WERI-Rb-1 (cell line): ENCODE results near the gene SNX25.

Experiments
- DNase-seq: peaks from one replicate; pipeline ENCODE4 v3.0.0-alpha.2; 2020
- H3K27ac ChIP-seq: fragments of 250-450 bp; sonication (Bioruptor Pico); 2 replicates; pipeline ENCODE4 v1.5.1; 2020; ENCODE audit warnings: mild to moderate bottlenecking, moderate library complexity
- H3K27me3 ChIP-seq: fragments of 250-450 bp; sonication (Bioruptor Pico); 2 replicates; pipeline ENCODE4 v1.5.1; 2021; ENCODE audit warnings: mild to moderate bottlenecking, low read depth, moderate library complexity; ENCODE audit not compliant: insufficient read depth, severe bottlenecking
- H3K36me3 ChIP-seq: fragments of 250-450 bp; sonication (Bioruptor Pico); 2 replicates; pipeline ENCODE4 v1.5.1; 2020; ENCODE audit warnings: mild to moderate bottlenecking, moderate library complexity
- H3K4me3 ChIP-seq: 2 replicates; pipeline ENCODE4 v1.5.1; 2011; ENCODE audit warnings: low read depth, mild to moderate bottlenecking, control low read depth, low read length
- H3K9me3 ChIP-seq: fragments of 250-450 bp; sonication (Bioruptor Pico); 2 replicates; pipeline ENCODE4 v1.5.1; 2021; ENCODE audit warnings: mild to moderate bottlenecking, moderate library complexity; ENCODE audit not compliant: severe bottlenecking
- CTCF ChIP-seq: IDR thresholded peaks from 2 replicates; pipeline ENCODE4 v1.5.1; 2011; ENCODE audit warnings: low read depth, mild to moderate bottlenecking, control low read depth, inconsistent platforms, low read length

The SNX25 gene

GRCh38 chr4:185215261-185215660, 5.9 kb downstream of the SNX25 start:
- H3K4me3 ChIP-seq, result no peak overlapping the region
- DNase-seq, result no peak
- no peak overlapping the region for H3K27ac ChIP-seq
- no peak for TF ChIP-seq CTCF
- no peaks in the 10 kb centered on the region for H3K9me3 ChIP-seq
- no peaks in the 10 kb centered on the region for H3K36me3 ChIP-seq
- H3K27me3 ChIP-seq, result no peaks in the 10 kb centered on the region

- H3K27ac ChIP-seq, result no peak overlapping the region
- no peak overlapping the region for H3K4me3 ChIP-seq
Observed at GRCh38 chr4:185217408-185217975, 8.1 kb downstream of the SNX25 start.

GRCh38 chr4:185218312-185218711, 8.9 kb downstream of the SNX25 start:
- Histone ChIP-seq H3K27me3 (no peaks in the 10 kb centered on the region), H3K9me3 (no peaks in the 10 kb centered on the region), H3K27ac (no peak overlapping the region), H3K4me3 (no peak overlapping the region), H3K36me3 (no peaks in the 10 kb centered on the region)
- no peak for TF ChIP-seq CTCF
- no peak for DNase-seq

More at GRCh38 chr4:185217408-185217975, 8.1 kb downstream of the SNX25 start:
- DNase-seq, result no peak
- Histone ChIP-seq H3K27me3 (no peaks in the 10 kb centered on the region), H3K36me3 (no peaks in the 10 kb centered on the region), H3K9me3 (no peaks in the 10 kb centered on the region)
- TF ChIP-seq CTCF, result no peak

- no peak for DNase-seq
- Histone ChIP-seq H3K27ac (no peak overlapping the region), H3K4me3 (no peak overlapping the region)
Observed at GRCh38 chr4:185219551-185220344, 10.3 kb downstream of the SNX25 start.

GRCh38 chr4:185221491-185221890, 12.1 kb downstream of the SNX25 start:
- Histone ChIP-seq H3K36me3 (no peaks in the 10 kb centered on the region), H3K27ac (no peak overlapping the region), H3K9me3 (no peaks in the 10 kb centered on the region), H3K4me3 (no peak overlapping the region), H3K27me3 (no peaks in the 10 kb centered on the region)
- TF ChIP-seq CTCF, result no peak
- no peak for DNase-seq

More at GRCh38 chr4:185219551-185220344, 10.3 kb downstream of the SNX25 start:
- Histone ChIP-seq H3K27me3 (no peaks in the 10 kb centered on the region), H3K36me3 (no peaks in the 10 kb centered on the region), H3K9me3 (no peaks in the 10 kb centered on the region)
- TF ChIP-seq CTCF, result no peak
